Memory B cell (primary cell): ENCODE results near the gene DELE1.

Source experiments
- ATAC-seq: fragments of 150-1000 bp; cut with Tn5 transposase; 2 replicates; pipeline ENCODE4 v1.10.0; 2021; ENCODE audit warnings: low read depth, mild to moderate bottlenecking, moderate library complexity
- DNase-seq, 2 donors: peaks; one replicate each; pipeline ENCODE4 v3.0.0; 2022; ENCODE audit warnings: low spot score in 2 of 2
- H3K27ac Mint-ChIP-seq: one replicate; pipeline ENCODE4 v1.8.0; 2022; ENCODE audit warnings: mild to moderate bottlenecking, moderate library complexity, mixed read lengths
- H3K27me3 Mint-ChIP-seq: one replicate; pipeline ENCODE4 v1.8.0; 2022; ENCODE audit warnings: mixed read lengths
- H3K36me3 Mint-ChIP-seq: one replicate; pipeline ENCODE4 v1.8.0; 2022; ENCODE audit warnings: mild to moderate bottlenecking, mixed read lengths
- H3K4me1 Mint-ChIP-seq: one replicate; pipeline ENCODE4 v1.8.0; 2022; ENCODE audit warnings: mixed read lengths
- H3K4me3 Mint-ChIP-seq: one replicate; pipeline ENCODE4 v1.8.0; 2022; ENCODE audit warnings: mild to moderate bottlenecking, moderate library complexity, mixed read lengths
- H3K9me3 Mint-ChIP-seq: one replicate; pipeline ENCODE4 v1.8.0; 2022; ENCODE audit warnings: mixed read lengths

DELE1 gene

GRCh38 chr5:141923448-141924313 lies at the start of gene DELE1:
TSS of gene DELE1 (plus strand) at chr5:141923871. CDS start at chr5:141923942, 71 bp downstream.
- Mint-ChIP-seq H3K9me3 (no peaks in the 10 kb centered on the region), H3K4me1 (peaks cover 19% of the 10 kb centered on the region), H3K36me3 (peaks cover 21% of the 10 kb centered on the region), H3K27ac (peak within 1 kb of the TSS; percentile 94), H3K27me3 (no peaks in the 10 kb centered on the region), H3K4me3 (peak within 1 kb of the TSS; percentile 89)
- peak; percentile 85 to 87 for DNase-seq
- peak; percentile 94 for ATAC-seq

GRCh38 chr5:141873933-141874261 lies 49.8 kb upstream of the DELE1 start:
- no peaks in the 10 kb centered on the region for H3K9me3 Mint-ChIP-seq
- no peak overlapping the region for H3K27ac Mint-ChIP-seq
- ATAC-seq (no peak), DNase-seq (no peak)
- H3K4me1 Mint-ChIP-seq, result peaks cover 13% of the 10 kb centered on the region
- peaks cover 2% of the 10 kb centered on the region for H3K36me3 Mint-ChIP-seq
- H3K4me3 Mint-ChIP-seq, result no peak overlapping the region
- H3K27me3 Mint-ChIP-seq, result peaks cover 48% of the 10 kb centered on the region

GRCh38 chr5:141874262-141874964 lies 49.3 kb upstream of the DELE1 start:
- Mint-ChIP-seq H3K4me3 (no peak overlapping the region), H3K9me3 (no peaks in the 10 kb centered on the region), H3K4me1 (peaks cover 18% of the 10 kb centered on the region), H3K27me3 (peaks cover 52% of the 10 kb centered on the region), H3K36me3 (peaks cover 2% of the 10 kb centered on the region), H3K27ac (no peak overlapping the region)
- DNase-seq (no peak), ATAC-seq (no peak)

- H3K4me1 Mint-ChIP-seq, result peaks cover 20% of the 10 kb centered on the region
- H3K4me3 Mint-ChIP-seq, result no peak overlapping the region
- no peaks in the 10 kb centered on the region for H3K9me3 Mint-ChIP-seq
- peaks cover 50% of the 10 kb centered on the region for H3K27me3 Mint-ChIP-seq
- peaks cover 2% of the 10 kb centered on the region for H3K36me3 Mint-ChIP-seq
- no peak overlapping the region for H3K27ac Mint-ChIP-seq
- DNase-seq (no peak), ATAC-seq (no peak)
Measured at GRCh38 chr5:141875022-141875740, 48.5 kb upstream of the DELE1 start.

- Mint-ChIP-seq H3K27me3 (peaks cover 50% of the 10 kb centered on the region), H3K4me1 (peaks cover 20% of the 10 kb centered on the region), H3K36me3 (peaks cover 2% of the 10 kb centered on the region), H3K27ac (no peak overlapping the region), H3K9me3 (no peaks in the 10 kb centered on the region), H3K4me3 (no peak overlapping the region)
- ATAC-seq (no peak), DNase-seq (no peak)
Measured at GRCh38 chr5:141875795-141876627, 47.7 kb upstream of the DELE1 start.

- ATAC-seq (no peak), DNase-seq (no peak)
- peak overlapping the region; percentile 40 for H3K4me3 Mint-ChIP-seq
Measured at GRCh38 chr5:141876628-141877355, 46.9 kb upstream of the DELE1 start.

GRCh38 chr5:141877356-141878185 lies 46.1 kb upstream of the DELE1 start:
- Mint-ChIP-seq H3K4me3 (peak overlapping the region; percentile 40), H3K36me3 (peaks cover 2% of the 10 kb centered on the region), H3K27me3 (peaks cover 53% of the 10 kb centered on the region), H3K27ac (no peak overlapping the region), H3K9me3 (no peaks in the 10 kb centered on the region), H3K4me1 (peaks cover 20% of the 10 kb centered on the region)
- peak in 1 of 2 donors; percentile 15 for DNase-seq
- no peak for ATAC-seq

More at GRCh38 chr5:141876628-141877355, 46.9 kb upstream of the DELE1 start:
- no peaks in the 10 kb centered on the region for H3K9me3 Mint-ChIP-seq
- H3K27ac Mint-ChIP-seq, result no peak overlapping the region
- H3K27me3 Mint-ChIP-seq, result peaks cover 50% of the 10 kb centered on the region
- H3K4me1 Mint-ChIP-seq, result peaks cover 20% of the 10 kb centered on the region
- peaks cover 2% of the 10 kb centered on the region for H3K36me3 Mint-ChIP-seq

- Mint-ChIP-seq H3K27me3 (peaks cover 53% of the 10 kb centered on the region), H3K36me3 (peaks cover 2% of the 10 kb centered on the region), H3K27ac (peak within 1 kb of the TSS; percentile 32), H3K4me1 (peaks cover 20% of the 10 kb centered on the region), H3K9me3 (no peaks in the 10 kb centered on the region), H3K4me3 (peak within 1 kb of the TSS; percentile 76)
- peak; percentile 24 for ATAC-seq
- DNase-seq, result peak; percentile 22 to 46
Measured at GRCh38 chr5:141878186-141878710, 45.4 kb upstream of the DELE1 start, which contains the start of gene PCDH1. TSS of gene PCDH1 (minus strand) at chr5:141878410. CDS start at chr5:141878262, 148 bp downstream.

- Mint-ChIP-seq H3K4me1 (peaks cover 22% of the 10 kb centered on the region), H3K36me3 (no peaks in the 10 kb centered on the region), H3K27ac (peak overlapping the region; percentile 32)
Measured at GRCh38 chr5:141878711-141879425, 44.8 kb upstream of the DELE1 start.

GRCh38 chr5:141879426-141879759 lies 44.3 kb upstream of the DELE1 start:
- peak; percentile 1 for ATAC-seq
- no peak for DNase-seq
- no peaks in the 10 kb centered on the region for H3K9me3 Mint-ChIP-seq
- peak overlapping the region; percentile 32 for H3K27ac Mint-ChIP-seq
- peak overlapping the region; percentile 76 for H3K4me3 Mint-ChIP-seq
- peaks cover 49% of the 10 kb centered on the region for H3K27me3 Mint-ChIP-seq
- H3K4me1 Mint-ChIP-seq, result peaks cover 22% of the 10 kb centered on the region
- H3K36me3 Mint-ChIP-seq, result no peaks in the 10 kb centered on the region

More at GRCh38 chr5:141878711-141879425, 44.8 kb upstream of the DELE1 start:
- Mint-ChIP-seq H3K9me3 (no peaks in the 10 kb centered on the region), H3K4me3 (peak overlapping the region; percentile 76), H3K27me3 (peaks cover 51% of the 10 kb centered on the region)
- peak; percentile 84 to 88 for DNase-seq
- peak; percentile 90 for ATAC-seq

GRCh38 chr5:141879941-141880738 lies 43.5 kb upstream of the DELE1 start:
- Mint-ChIP-seq H3K9me3 (no peaks in the 10 kb centered on the region), H3K36me3 (no peaks in the 10 kb centered on the region), H3K4me3 (no peak overlapping the region), H3K27ac (peak overlapping the region; percentile 32), H3K27me3 (peaks cover 50% of the 10 kb centered on the region), H3K4me1 (peaks cover 22% of the 10 kb centered on the region)
- no peak for ATAC-seq
- DNase-seq, result no peak
